T-cell (primary cell): ENCODE measurements around the gene UBE2B. TPM values are rescaled to one million over a fixed set of nuclear protein-coding genes. Genes with fewer than 3 reads are reported as not detected.
"Not testable (repeated sequence)": the region's sequence is repeated elsewhere in the genome, so short reads cannot be mapped to it uniquely, and the experiment has no call there.

ENCODE experiments used
- ATAC-seq, 4 experiments: fragments of 200-7000 bp in 3 of 4; fragments of 150-1000 bp in 1 of 4; cut with Tn5 transposase; replicated peaks in 1 of 4; 1 replicate in 3 of 4; 2 replicates in 1 of 4; pipeline ENCODE4 v1.10.0; 2021; ENCODE audit warnings: moderate library complexity in 3 of 4, mild to moderate bottlenecking in 2 of 4, moderate number of reproducible peaks in 1 of 4
- CTCF ChIA-PET, 2 donors: fragments of 300-600 bp; sonication (Branson Sonifier 250); formaldehyde crosslinking; loops; one replicate each; lab custom pipeline; 2022; ENCODE audit warnings: antibody characterized with exemption in 2 of 2; lab: Charles Lee
- POLR2A ChIA-PET, 2 donors: fragments of 300-600 bp; sonication (Branson Sonifier 250); formaldehyde crosslinking; loops; one replicate each; lab custom pipeline; 2022; ENCODE audit warnings: antibody characterized with exemption in 2 of 2; lab: Charles Lee
- DNase-seq, 35 experiments: peaks; one replicate each; pipeline versions ENCODE4 v3.0.0 to v3.0.0-alpha.2; 2013 to 2023
- H3K27ac ChIP-seq: one replicate; pipeline ENCODE4 v1.5.1; 2013; ENCODE audit warnings: low read length
- H3K27me3 ChIP-seq, 2 experiments: replicated peaks in 1 of 2; 1 replicate in 1 of 2; 2 replicates in 1 of 2; pipeline versions ENCODE4 v1.6.1 to v1.7.0; 2013; ENCODE audit warnings: low read length in 1 of 2, mixed read lengths in 1 of 2; ENCODE audit not compliant: control insufficient read depth in 2 of 2, insufficient read depth in 2 of 2; ENCODE audit errors: extremely low read depth in 1 of 2
- H3K36me3 ChIP-seq, 2 donors: 1 replicate in 1 of 2; 2 replicates in 1 of 2; pipeline versions ENCODE4 v1.6.1 to v1.7.0; 2013; ENCODE audit warnings: low read length in 1 of 2; ENCODE audit not compliant: control insufficient read depth in 2 of 2, insufficient read depth in 1 of 2; ENCODE audit errors: extremely low read depth in 1 of 2
- H3K4me1 ChIP-seq, 2 experiments: 1 replicate in 1 of 2; 2 replicates in 1 of 2; pipeline versions ENCODE4 v1.6.1 to v1.7.0; 2013; ENCODE audit warnings: low read length in 2 of 2, mixed read lengths in 1 of 2; ENCODE audit not compliant: insufficient read depth in 2 of 2, control insufficient read depth in 1 of 2; ENCODE audit errors: extremely low read depth in 1 of 2
- H3K4me3 ChIP-seq, 2 donors: 1 replicate in 1 of 2; 2 replicates in 1 of 2; pipeline versions ENCODE4 v1.5.1 to v1.7.0; 2013; ENCODE audit warnings: mild to moderate bottlenecking in 2 of 2, low read length in 1 of 2, moderate library complexity in 1 of 2; ENCODE audit not compliant: control insufficient read depth in 1 of 2; ENCODE audit errors: extremely low read depth in 1 of 2
- H3K9me3 ChIP-seq: 2 replicates; pipeline ENCODE4 v1.7.0; 2013
- H3K27ac Mint-ChIP-seq, 2 donors: one replicate each; pipeline ENCODE4 v1.8.0; 2020 to 2021; ENCODE audit warnings: mild to moderate bottlenecking in 2 of 2, mixed read lengths in 2 of 2
- H3K27me3 Mint-ChIP-seq, 2 donors: one replicate each; pipeline ENCODE4 v1.8.0; 2021 to 2022; ENCODE audit warnings: mixed read lengths in 2 of 2
- H3K36me3 Mint-ChIP-seq: one replicate; pipeline ENCODE4 v1.8.0; 2021; ENCODE audit warnings: mixed read lengths
- H3K4me1 Mint-ChIP-seq, 3 donors: one replicate each; pipeline ENCODE4 v1.8.0; 2020 to 2022; ENCODE audit warnings: mixed read lengths in 3 of 3, mild to moderate bottlenecking in 1 of 3
- H3K4me3 Mint-ChIP-seq, 3 donors: one replicate each; pipeline ENCODE4 v1.8.0; 2020 to 2022; ENCODE audit warnings: mild to moderate bottlenecking in 3 of 3, mixed read lengths in 3 of 3, moderate library complexity in 3 of 3
- H3K9me3 Mint-ChIP-seq, 3 donors: one replicate each; pipeline ENCODE4 v1.8.0; 2020 to 2022; ENCODE audit warnings: mixed read lengths in 3 of 3
- WGBS: methylation state at CpG from one replicate; pipeline ENCODE4 v1.1.5; 2013; ENCODE audit warnings: missing lambda C conversion rate; ENCODE audit not compliant: insufficient coverage; 5-methylcytosine and 5-hydroxymethylcytosine counted together
- total RNA-seq, 35 experiments: library from RNA in 6 of 35; stranded (reverse) in 6 of 35; fragments of 120-200 nt in 1 of 35; gene quantifications; one replicate each; pipeline versions ENCODE4 v1.2.1 to v1.2.4 and lab custom pipeline; 2013 to 2026

UBE2B gene
- total RNA-seq, 5 donors from 2014 or later (not counting 1 experiment from before 2014, with no cell fraction given), result 97.2 to 135 (median 101) TPM

DNA sequence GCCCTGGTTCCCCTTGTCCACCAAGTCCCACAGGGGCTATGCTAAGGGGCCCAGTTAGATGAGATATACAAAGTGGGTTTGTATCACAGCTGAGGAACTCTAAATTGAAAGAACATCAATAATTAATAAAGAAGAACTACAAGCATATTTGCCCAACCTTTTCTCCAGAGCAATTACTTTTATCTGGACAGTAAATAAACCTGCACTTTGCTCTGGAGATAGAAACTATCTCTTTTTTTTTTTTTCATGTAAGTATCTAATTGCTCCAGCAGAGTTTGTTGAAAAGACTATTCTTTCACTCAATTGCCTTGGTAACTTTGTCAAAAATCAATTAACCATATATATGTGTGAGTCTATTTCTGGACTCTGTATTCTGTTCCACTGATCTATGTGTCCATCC is 46.3 kb downstream of the UBE2B start:
- H3K27me3 Mint-ChIP-seq, result peaks cover 0 to 2% of the 10 kb centered on the region in 2 donors
- no peak for DNase-seq
- no peak overlapping the region for H3K4me3 Mint-ChIP-seq
- ChIA-PET POLR2A (interaction anchor here in 1 of 2 donors (0.6 to 0.7 kb wide), 2 partner anchors 88 to 218 kb away, joined by 3 read pairs; no protein-coding TSS in a partner anchor), CTCF (interaction anchor here in 1 of 2 donors (0.7 to 1.1 kb wide), 2 partner anchors 114 to 169 kb away, joined by 3 read pairs; no protein-coding TSS in a partner anchor)
- H3K27ac Mint-ChIP-seq, result no peak overlapping the region
- peaks cover 0 to 1% of the 10 kb centered on the region in 2 experiments for H3K4me1 ChIP-seq
- H3K9me3 Mint-ChIP-seq, result no peaks in the 10 kb centered on the region
- no peak overlapping the region for H3K27ac ChIP-seq
- no peak overlapping the region for H3K4me3 ChIP-seq
- H3K4me1 Mint-ChIP-seq, result peaks cover under 1 to 7% (median 4%) of the 10 kb centered on the region in 3 donors
- H3K36me3 ChIP-seq, result no peaks in the 10 kb centered on the region
- H3K36me3 Mint-ChIP-seq, result no peaks in the 10 kb centered on the region
- H3K9me3 ChIP-seq, result no peaks in the 10 kb centered on the region
- no peak for ATAC-seq
- H3K27me3 ChIP-seq, result peaks cover 0 to 4% of the 10 kb centered on the region in 2 experiments

- Mint-ChIP-seq H3K4me3 (no peak overlapping the region), H3K27ac (no peak overlapping the region), H3K4me1 (no peaks in the 10 kb centered on the region), H3K9me3 (no peaks in the 10 kb centered on the region), H3K27me3 (peaks cover 0 to 2% of the 10 kb centered on the region in 2 donors), H3K36me3 (no peaks in the 10 kb centered on the region)
- Histone ChIP-seq H3K27ac (no peak overlapping the region), H3K4me3 (no peak overlapping the region), H3K4me1 (no peaks in the 10 kb centered on the region), H3K36me3 (no peaks in the 10 kb centered on the region), H3K27me3 (peaks cover 0 to 4% of the 10 kb centered on the region in 2 experiments), H3K9me3 (no peaks in the 10 kb centered on the region)
- DNase-seq, result no peak
- POLR2A ChIA-PET, result no interaction called here
- ATAC-seq, result no peak
- no CpG with 5 or more reads among the region's 3 CpGs for WGBS
- CTCF ChIA-PET, result no interaction called here
Observed at GRCh38 chr5:134418958-134419357, 47.6 kb downstream of the UBE2B start.

- peaks cover 0 to 4% of the 10 kb centered on the region in 2 experiments for H3K27me3 ChIP-seq
- H3K36me3 ChIP-seq, result no peaks in the 10 kb centered on the region
- H3K27me3 Mint-ChIP-seq, result peaks cover 0 to 2% of the 10 kb centered on the region in 2 donors
- H3K4me3 ChIP-seq, result no peak overlapping the region
- ChIA-PET POLR2A (no interaction called here), CTCF (no interaction called here)
- H3K9me3 Mint-ChIP-seq, result no peaks in the 10 kb centered on the region
- no peak for DNase-seq
- H3K9me3 ChIP-seq, result no peaks in the 10 kb centered on the region
- no peak for ATAC-seq
- H3K4me1 Mint-ChIP-seq, result no peaks in the 10 kb centered on the region
- no peak overlapping the region for H3K4me3 Mint-ChIP-seq
- H3K36me3 Mint-ChIP-seq, result no peaks in the 10 kb centered on the region
- H3K27ac Mint-ChIP-seq, result no peak overlapping the region
- WGBS, result 92% methylated on average over 1 of the region's 2 CpGs
- H3K4me1 ChIP-seq, result no peaks in the 10 kb centered on the region
- no peak overlapping the region for H3K27ac ChIP-seq
Observed at GRCh38 chr5:134420343-134420742, 49.0 kb downstream of the UBE2B start.

DNA sequence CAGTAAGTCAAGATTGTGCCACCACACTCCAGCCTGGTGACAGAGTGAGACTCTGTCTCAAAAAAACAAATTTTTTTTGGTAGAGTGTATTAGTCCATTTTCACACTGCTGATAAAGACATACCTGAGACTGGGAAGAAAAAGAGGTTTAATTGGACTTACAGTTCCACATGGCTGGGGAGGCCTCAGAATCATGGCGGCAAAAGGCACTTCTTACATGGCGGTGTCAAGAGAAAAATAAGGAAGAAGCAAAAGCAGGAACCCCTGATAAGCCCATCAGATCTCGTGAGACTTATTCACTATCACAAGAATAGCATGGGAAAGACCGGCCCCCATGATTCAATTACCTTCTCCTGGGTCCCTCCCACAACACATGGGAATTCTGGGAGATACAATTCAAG is 49.7 kb downstream of the UBE2B start:
- H3K4me1 Mint-ChIP-seq, H3K36me3 Mint-ChIP-seq, CTCF ChIA-PET, H3K9me3 Mint-ChIP-seq, H3K36me3 ChIP-seq, POLR2A ChIA-PET, ATAC-seq, H3K27ac Mint-ChIP-seq, H3K27me3 Mint-ChIP-seq, H3K4me3 Mint-ChIP-seq, H3K27ac ChIP-seq, H3K4me3 ChIP-seq, H3K4me1 ChIP-seq, DNase-seq, H3K27me3 ChIP-seq, H3K9me3 ChIP-seq: not testable (repeated sequence)
- WGBS, result no CpG with 5 or more reads among the region's 4 CpGs

- Histone ChIP-seq H3K4me3 (no peak overlapping the region), H3K9me3 (no peaks in the 10 kb centered on the region), H3K36me3 (no peaks in the 10 kb centered on the region), H3K27ac (no peak overlapping the region), H3K4me1 (no peaks in the 10 kb centered on the region), H3K27me3 (peaks cover 0 to 15% of the 10 kb centered on the region in 2 experiments)
- Mint-ChIP-seq H3K27ac (no peak overlapping the region), H3K27me3 (peaks cover 0 to 2% of the 10 kb centered on the region in 2 donors), H3K9me3 (no peaks in the 10 kb centered on the region), H3K4me1 (no peaks in the 10 kb centered on the region), H3K36me3 (no peaks in the 10 kb centered on the region), H3K4me3 (no peak overlapping the region)
- DNase-seq (no peak), ATAC-seq (no peak)
- ChIA-PET CTCF (interaction anchor here (0.7 kb wide), 2 partner anchors 108 to 164 kb away, joined by 3 read pairs; no protein-coding TSS in a partner anchor), POLR2A (no interaction called here)
- 100% methylated on average over 1 of the region's 7 CpGs for WGBS
Observed at GRCh38 chr5:134422791-134423365, 51.5 kb downstream of the UBE2B start.

- Mint-ChIP-seq H3K36me3 (no peaks in the 10 kb centered on the region), H3K4me3 (no peak overlapping the region), H3K27me3 (peaks cover 0 to 2% of the 10 kb centered on the region in 2 donors), H3K4me1 (no peaks in the 10 kb centered on the region), H3K9me3 (no peaks in the 10 kb centered on the region), H3K27ac (no peak overlapping the region)
- WGBS, result no CpG with 5 or more reads among the region's 2 CpGs
- Histone ChIP-seq H3K27me3 (peaks cover 0 to 14% of the 10 kb centered on the region in 2 experiments), H3K27ac (no peak overlapping the region), H3K4me1 (no peaks in the 10 kb centered on the region), H3K4me3 (no peak overlapping the region), H3K36me3 (no peaks in the 10 kb centered on the region), H3K9me3 (no peaks in the 10 kb centered on the region)
- ChIA-PET CTCF (interaction anchor here (0.7 kb wide), 2 partner anchors 108 to 164 kb away, joined by 3 read pairs; no protein-coding TSS in a partner anchor), POLR2A (no interaction called here)
- no peak for DNase-seq
- no peak for ATAC-seq
Observed at GRCh38 chr5:134423376-134423775, 52.0 kb downstream of the UBE2B start.
